Activated T-cell treated with anti-CD3 and anti-CD28 coated beads, Interleukin-2, amount 50 U/mL, for 4 hours (primary cell): Measurements from ENCODE around the gene LRTM1. TPM values are rescaled to one million over a fixed set of nuclear protein-coding genes. Genes with fewer than 3 reads are reported as not detected.

Source experiments
- ATAC-seq, 2 donors: fragments of 200-7000 bp; cut with Tn5 transposase; one replicate each; pipeline ENCODE4 v1.10.0; 2021
- DNase-seq: peaks from one replicate; pipeline ENCODE4 v3.0.0-alpha.2; 2020
- H3K27me3 Mint-ChIP-seq: one replicate; pipeline ENCODE4 v1.8.0; 2021; ENCODE audit warnings: low read depth, mixed read lengths
- H3K36me3 Mint-ChIP-seq: one replicate; pipeline ENCODE4 v1.8.0; 2022; ENCODE audit warnings: mixed read lengths; ENCODE audit not compliant: insufficient read depth
- H3K4me1 Mint-ChIP-seq: one replicate; pipeline ENCODE4 v1.8.0; 2021; ENCODE audit warnings: low read depth, mixed read lengths
- H3K4me3 Mint-ChIP-seq: one replicate; pipeline ENCODE4 v1.8.0; 2021; ENCODE audit warnings: mild to moderate bottlenecking, moderate library complexity, mixed read lengths
- H3K9me3 Mint-ChIP-seq: one replicate; pipeline ENCODE4 v1.8.0; 2021; ENCODE audit warnings: mixed read lengths
- total RNA-seq, 3 donors: library from RNA; stranded (reverse); gene quantifications; one replicate each; pipeline ENCODE4 v1.2.1, GENCODE V29; 2021

The LRTM1 gene
- total RNA-seq, 3 donors from 2014 or later: not detected

- no peaks in the 10 kb centered on the region for H3K36me3 Mint-ChIP-seq
- no peak for ATAC-seq
- no peak overlapping the region for H3K4me3 Mint-ChIP-seq
- H3K27me3 Mint-ChIP-seq: no peaks in the 10 kb centered on the region
- peaks cover 3% of the 10 kb centered on the region for H3K9me3 Mint-ChIP-seq
- H3K4me1 Mint-ChIP-seq: no peaks in the 10 kb centered on the region
- no peak for DNase-seq
Measured at GRCh38 chr3:54892168-54892567, 35.7 kb downstream of the LRTM1 start.

- Mint-ChIP-seq H3K9me3 (peaks cover 3% of the 10 kb centered on the region), H3K4me1 (no peaks in the 10 kb centered on the region), H3K4me3 (no peak overlapping the region), H3K27me3 (no peaks in the 10 kb centered on the region), H3K36me3 (no peaks in the 10 kb centered on the region)
- ATAC-seq (no peak), DNase-seq (no peak)
Measured at GRCh38 chr3:54891540-54891897, 36.3 kb downstream of the LRTM1 start.

GRCh38 chr3:54889731-54890130 is 38.1 kb downstream of the LRTM1 start:
- H3K9me3 Mint-ChIP-seq: peaks cover 3% of the 10 kb centered on the region
- no peaks in the 10 kb centered on the region for H3K27me3 Mint-ChIP-seq
- H3K4me3 Mint-ChIP-seq: no peak overlapping the region
- DNase-seq: no peak
- H3K36me3 Mint-ChIP-seq: no peaks in the 10 kb centered on the region
- H3K4me1 Mint-ChIP-seq: no peaks in the 10 kb centered on the region
- ATAC-seq: no peak

GRCh38 chr3:54888873-54889272 is 39.0 kb downstream of the LRTM1 start:
- H3K4me3 Mint-ChIP-seq: no peak overlapping the region
- H3K4me1 Mint-ChIP-seq: no peaks in the 10 kb centered on the region
- no peaks in the 10 kb centered on the region for H3K36me3 Mint-ChIP-seq
- H3K27me3 Mint-ChIP-seq: no peaks in the 10 kb centered on the region
- DNase-seq (no peak), ATAC-seq (no peak)
- peaks cover 3% of the 10 kb centered on the region for H3K9me3 Mint-ChIP-seq

DNA sequence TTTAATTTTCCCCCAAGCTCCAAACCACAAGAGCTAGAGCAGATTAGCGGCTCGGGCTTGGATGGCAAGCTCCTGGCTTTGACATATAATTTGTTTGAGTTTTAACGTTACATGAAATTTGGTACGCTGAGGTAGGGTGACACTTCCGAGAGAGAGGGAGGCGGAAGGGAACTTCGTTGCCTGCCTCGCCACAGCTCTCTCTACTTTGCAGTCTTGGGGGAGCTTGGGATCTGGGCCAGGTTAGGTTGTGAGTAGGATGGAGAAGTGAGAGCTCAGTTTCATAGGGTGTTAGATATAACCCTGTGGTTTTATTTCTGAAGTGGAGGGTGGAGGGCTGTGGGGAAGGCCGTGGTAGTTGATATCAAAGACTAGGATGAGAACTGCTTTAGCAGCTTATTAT is 39.7 kb downstream of the LRTM1 start:
- no peaks in the 10 kb centered on the region for H3K4me1 Mint-ChIP-seq
- no peaks in the 10 kb centered on the region for H3K27me3 Mint-ChIP-seq
- ATAC-seq (no peak), DNase-seq (no peak)
- H3K36me3 Mint-ChIP-seq: no peaks in the 10 kb centered on the region
- peaks cover 3% of the 10 kb centered on the region for H3K9me3 Mint-ChIP-seq
- no peak overlapping the region for H3K4me3 Mint-ChIP-seq

- H3K27me3 Mint-ChIP-seq: no peaks in the 10 kb centered on the region
Measured at GRCh38 chr3:54882129-54882833, 45.6 kb downstream of the LRTM1 start.

GRCh38 chr3:54878145-54878544 is 49.7 kb downstream of the LRTM1 start:
- no peak overlapping the region for H3K4me3 Mint-ChIP-seq

More at GRCh38 chr3:54882129-54882833, 45.6 kb downstream of the LRTM1 start:
- ATAC-seq: no peak
- H3K9me3 Mint-ChIP-seq: no peaks in the 10 kb centered on the region
- H3K4me3 Mint-ChIP-seq: no peak overlapping the region
- no peaks in the 10 kb centered on the region for H3K4me1 Mint-ChIP-seq
- DNase-seq: no peak
- H3K36me3 Mint-ChIP-seq: no peaks in the 10 kb centered on the region

GRCh38 chr3:54877730-54878129 is 50.1 kb downstream of the LRTM1 start:
- no peaks in the 10 kb centered on the region for H3K36me3 Mint-ChIP-seq
- no peaks in the 10 kb centered on the region for H3K27me3 Mint-ChIP-seq
- H3K4me1 Mint-ChIP-seq: no peaks in the 10 kb centered on the region

More at GRCh38 chr3:54878145-54878544, 49.7 kb downstream of the LRTM1 start:
- ATAC-seq (no peak), DNase-seq (no peak)
- Mint-ChIP-seq H3K27me3 (no peaks in the 10 kb centered on the region), H3K4me1 (no peaks in the 10 kb centered on the region), H3K9me3 (no peaks in the 10 kb centered on the region), H3K36me3 (no peaks in the 10 kb centered on the region)

GRCh38 chr3:54876694-54877093 is 51.2 kb downstream of the LRTM1 start:
- no peak for ATAC-seq

More at GRCh38 chr3:54877730-54878129, 50.1 kb downstream of the LRTM1 start:
- Mint-ChIP-seq H3K4me3 (no peak overlapping the region), H3K9me3 (no peaks in the 10 kb centered on the region)
- ATAC-seq (no peak), DNase-seq (no peak)

DNA sequence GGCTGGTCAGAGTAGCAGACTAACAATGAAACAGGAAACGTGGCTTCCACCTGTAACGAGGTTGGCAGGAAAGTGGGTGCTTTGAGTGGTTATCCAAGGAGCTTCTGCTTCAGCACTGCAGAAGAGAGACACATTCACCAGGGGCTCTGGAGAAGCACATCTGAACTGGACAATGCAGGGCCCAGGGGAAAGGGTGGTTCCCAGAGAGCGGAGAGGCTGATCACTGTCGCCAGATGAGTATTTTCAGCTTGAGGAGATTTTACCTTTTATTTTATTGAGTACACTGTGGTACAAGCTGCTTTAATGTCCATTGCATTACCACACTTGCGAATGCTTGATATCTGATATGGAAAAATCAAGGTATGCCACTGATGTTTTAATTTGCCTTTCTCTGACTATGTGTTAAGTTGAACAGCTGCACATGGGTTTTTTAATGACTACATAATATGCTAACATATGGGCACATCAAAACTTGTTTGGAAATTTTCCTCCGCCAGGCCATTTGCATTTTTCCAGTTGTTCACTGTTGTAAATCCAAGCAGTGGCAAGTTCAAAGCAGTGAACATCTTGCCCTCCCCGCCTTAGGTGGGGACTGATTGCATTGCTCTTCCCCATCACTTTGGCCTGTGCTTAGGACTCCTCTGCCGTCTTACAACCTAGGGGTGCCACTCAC is 52.1 kb downstream of the LRTM1 start:
- Mint-ChIP-seq H3K9me3 (no peaks in the 10 kb centered on the region), H3K4me1 (no peaks in the 10 kb centered on the region), H3K36me3 (no peaks in the 10 kb centered on the region), H3K27me3 (no peaks in the 10 kb centered on the region), H3K4me3 (no peak overlapping the region)
- no peak for ATAC-seq
- DNase-seq: no peak

More at GRCh38 chr3:54876694-54877093, 51.2 kb downstream of the LRTM1 start:
- Mint-ChIP-seq H3K9me3 (no peaks in the 10 kb centered on the region), H3K4me3 (no peak overlapping the region), H3K4me1 (no peaks in the 10 kb centered on the region), H3K36me3 (no peaks in the 10 kb centered on the region), H3K27me3 (no peaks in the 10 kb centered on the region)
- DNase-seq: no peak

DNA sequence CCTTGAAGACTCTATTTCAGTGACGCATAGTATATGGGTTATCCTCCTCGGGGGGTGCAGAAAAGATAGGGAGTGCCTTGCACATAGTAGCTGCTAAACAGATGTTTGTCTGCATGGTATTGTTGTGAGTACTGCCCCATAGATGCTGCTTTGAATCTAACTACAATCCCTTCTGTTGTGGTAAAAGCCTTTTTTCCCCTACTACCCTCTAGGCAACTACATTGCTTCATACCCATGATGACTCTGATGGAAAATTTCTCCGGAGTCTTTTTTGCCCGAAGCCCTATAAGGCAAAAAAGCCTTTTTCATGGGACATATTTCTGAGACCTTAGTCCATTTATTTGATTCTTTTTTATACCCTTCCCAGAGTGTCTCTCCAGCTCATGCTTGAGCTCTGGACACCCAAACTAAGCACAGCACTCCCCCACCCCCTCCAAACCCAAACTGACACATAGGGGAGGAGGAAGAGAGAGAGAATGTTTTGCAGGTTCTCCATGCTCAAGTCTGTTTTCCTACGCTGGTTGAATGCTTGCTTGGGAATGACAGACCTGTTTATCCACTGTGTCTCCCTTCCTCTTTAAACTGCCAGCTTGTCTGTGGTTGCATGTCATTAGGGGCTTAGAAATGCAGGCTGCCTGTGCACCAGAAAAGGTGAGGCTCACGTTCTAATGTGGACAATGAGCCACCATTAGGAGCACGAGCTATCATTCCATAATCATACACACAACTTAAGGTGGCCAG is 52.9 kb downstream of the LRTM1 start:
- Mint-ChIP-seq H3K4me3 (no peak overlapping the region), H3K4me1 (no peaks in the 10 kb centered on the region), H3K27me3 (no peaks in the 10 kb centered on the region), H3K36me3 (no peaks in the 10 kb centered on the region), H3K9me3 (no peaks in the 10 kb centered on the region)
- DNase-seq (no peak), ATAC-seq (no peak)

- Mint-ChIP-seq H3K4me1 (no peaks in the 10 kb centered on the region), H3K9me3 (no peaks in the 10 kb centered on the region), H3K4me3 (no peak overlapping the region), H3K27me3 (no peaks in the 10 kb centered on the region), H3K36me3 (no peaks in the 10 kb centered on the region)
- DNase-seq (no peak), ATAC-seq (no peak)
Measured at GRCh38 chr3:54873059-54874010, 54.5 kb downstream of the LRTM1 start.

DNA sequence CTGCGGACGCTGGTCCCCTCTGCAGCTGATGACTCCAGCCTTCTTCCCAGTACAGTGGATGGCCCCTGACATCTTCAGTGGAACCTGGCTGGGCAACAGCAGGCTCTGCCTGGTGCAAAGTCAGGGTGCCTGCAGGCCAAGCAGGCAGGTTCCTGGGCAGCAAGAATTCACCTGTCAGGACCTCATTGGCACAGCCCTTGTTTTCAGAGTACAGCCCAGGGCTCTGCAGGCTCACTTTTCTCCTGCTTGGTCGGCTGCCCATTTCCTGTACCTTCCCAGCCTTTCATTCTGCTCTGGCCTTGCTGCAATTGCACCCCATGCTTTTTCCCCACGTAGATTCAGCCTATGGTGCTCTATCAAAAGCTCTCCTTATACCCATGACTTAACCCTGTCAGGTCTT is 56.0 kb downstream of the LRTM1 start:
- Mint-ChIP-seq H3K9me3 (no peaks in the 10 kb centered on the region), H3K36me3 (no peaks in the 10 kb centered on the region), H3K27me3 (no peaks in the 10 kb centered on the region), H3K4me1 (no peaks in the 10 kb centered on the region), H3K4me3 (no peak overlapping the region)
- ATAC-seq (no peak), DNase-seq (no peak)

DNA sequence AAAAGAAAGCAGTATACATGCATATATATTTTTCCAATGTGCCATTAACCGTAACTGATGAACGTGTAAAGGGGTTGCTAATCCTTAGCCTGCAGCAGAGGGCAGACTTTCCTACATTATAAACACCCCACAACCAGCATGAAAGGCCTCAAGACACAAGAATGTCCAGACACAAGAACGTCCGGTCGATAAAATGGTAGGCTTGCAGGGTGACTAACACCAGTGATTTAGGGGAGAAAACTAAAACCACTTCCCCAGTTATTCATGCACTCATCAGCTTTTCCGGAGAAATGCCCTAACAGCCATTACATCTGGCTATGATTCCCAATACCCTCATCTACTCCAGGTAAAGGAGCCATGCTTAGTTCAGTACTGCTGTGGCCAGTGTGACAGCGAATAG is 57.4 kb downstream of the LRTM1 start:
- H3K4me1 Mint-ChIP-seq: no peaks in the 10 kb centered on the region
- H3K4me3 Mint-ChIP-seq: no peak overlapping the region
- H3K9me3 Mint-ChIP-seq: no peaks in the 10 kb centered on the region
- ATAC-seq (no peak), DNase-seq (no peak)
- H3K36me3 Mint-ChIP-seq: no peaks in the 10 kb centered on the region
- no peaks in the 10 kb centered on the region for H3K27me3 Mint-ChIP-seq
